GM23338 (cell line): ENCODE results near the gene RAP1B. TPM values are rescaled to one million over a fixed set of nuclear protein-coding genes. Genes with fewer than 3 reads are reported as not detected.

Experiments
- ATAC-seq: fragments of 200-7000 bp; cut with Tn5 transposase; 3 replicates; pipeline ENCODE4 v1.9.1; 2020
- DNase-seq: peaks from one replicate; pipeline ENCODE4 v3.0.0-alpha.2; 2015; ENCODE audit warnings: low spot score
- H2AFZ ChIP-seq: fragments of 200-600 bp; sonication (generic); 2 replicates; pipeline ENCODE4 v1.8.0; 2016; ENCODE audit warnings: antibody characterized with exemption, mild to moderate bottlenecking, moderate library complexity
- H3F3A ChIP-seq: fragments of 200-600 bp; sonication (generic); replicated peaks from 2 replicates; pipeline ENCODE4 v1.8.0; 2017; ENCODE audit warnings: antibody characterized with exemption, mixed run types, low read depth
- H3K27ac ChIP-seq: fragments of 200-600 bp; sonication (generic); 2 replicates; pipeline ENCODE4 v1.6.1; 2016; ENCODE audit warnings: low read depth
- H3K27me3 ChIP-seq: fragments of 200-600 bp; sonication (generic); 2 replicates; pipeline ENCODE4 v1.8.0; 2016; ENCODE audit warnings: mild to moderate bottlenecking, mixed run types, moderate library complexity; ENCODE audit not compliant: insufficient read depth
- H3K36me3 ChIP-seq: fragments of 200-600 bp; sonication (generic); 2 replicates; pipeline ENCODE4 v1.8.0; 2016; ENCODE audit warnings: mild to moderate bottlenecking; ENCODE audit not compliant: insufficient read depth
- H3K4me1 ChIP-seq: fragments of 200-600 bp; sonication (generic); 2 replicates; pipeline ENCODE4 v1.8.0; 2016; ENCODE audit warnings: mild to moderate bottlenecking, moderate library complexity; ENCODE audit not compliant: insufficient read depth
- H3K4me2 ChIP-seq: fragments of 200-600 bp; sonication (generic); 2 replicates; pipeline ENCODE4 v1.7.1; 2017; ENCODE audit warnings: mixed run types
- H3K4me3 ChIP-seq: fragments of 200-600 bp; sonication (generic); 2 replicates; pipeline ENCODE4 v1.6.1; 2016; ENCODE audit warnings: mixed run types
- H3K79me2 ChIP-seq: fragments of 200-600 bp; sonication (generic); replicated peaks from 2 replicates; pipeline ENCODE4 v1.8.0; 2017; ENCODE audit warnings: mild to moderate bottlenecking; ENCODE audit not compliant: insufficient read depth
- H3K9me2 ChIP-seq: fragments of 200-600 bp; sonication (generic); 2 replicates; pipeline ENCODE4 v1.8.0; 2017; ENCODE audit not compliant: insufficient read depth
- H4K20me1 ChIP-seq: fragments of 200-600 bp; sonication (generic); replicated peaks from 2 replicates; pipeline ENCODE4 v1.8.0; 2017; ENCODE audit warnings: mild to moderate bottlenecking; ENCODE audit not compliant: insufficient read depth
- H3K27ac Mint-ChIP-seq: 2 replicates; pipeline ENCODE4 v1.8.0; 2020; ENCODE audit warnings: inconsistent platforms, mild to moderate bottlenecking, moderate library complexity, mixed read lengths
- H3K27me3 Mint-ChIP-seq: 3 replicates; pipeline ENCODE4 v1.8.0; 2022; ENCODE audit warnings: low read depth, mild to moderate bottlenecking, moderate library complexity, mixed read lengths, inconsistent platforms; ENCODE audit not compliant: insufficient read depth, poor library complexity
- H3K36me3 Mint-ChIP-seq: 3 replicates; pipeline ENCODE4 v1.8.0; 2021; ENCODE audit warnings: low read depth, mild to moderate bottlenecking, inconsistent platforms, moderate library complexity, mixed read lengths
- H3K4me1 Mint-ChIP-seq: 3 replicates; pipeline ENCODE4 v1.8.0; 2020; ENCODE audit warnings: mild to moderate bottlenecking, inconsistent platforms, mixed read lengths
- H3K4me3 Mint-ChIP-seq: 3 replicates; pipeline ENCODE4 v1.8.0; 2021; ENCODE audit warnings: moderate library complexity, mild to moderate bottlenecking, inconsistent platforms, mixed read lengths
- H3K9me3 Mint-ChIP-seq: 3 replicates; pipeline ENCODE4 v1.8.0; 2020; ENCODE audit warnings: moderate library complexity, mild to moderate bottlenecking, inconsistent platforms, mixed read lengths
- CREB1 ChIP-seq: fragments of 250-450 bp; sonication (Bioruptor Pico); IDR thresholded peaks from 2 replicates; pipeline ENCODE4 v1.5.0; 2020; ENCODE audit warnings: low read depth, mild to moderate bottlenecking, moderate library complexity
- EZH2phosphoT487 ChIP-seq: fragments of 200-600 bp; sonication (generic); IDR thresholded peaks from one replicate; pipeline ENCODE4 v1.8.1; 2018; ENCODE audit warnings: antibody characterized with exemption; ENCODE audit not compliant: unreplicated experiment
- NANOG ChIP-seq: IDR thresholded peaks from 2 replicates; pipeline ENCODE4 v1.6.1; 2016; ENCODE audit warnings: antibody characterized with exemption, borderline replicate concordance
- POLR2AphosphoS5 ChIP-seq: IDR thresholded peaks from 2 replicates; pipeline ENCODE4 v1.6.1; 2016; ENCODE audit warnings: antibody characterized with exemption, low read depth
- STAT1 ChIP-seq: IDR thresholded peaks from one replicate; pipeline ENCODE4 v1.6.1; 2016; ENCODE audit warnings: antibody characterized with exemption; ENCODE audit not compliant: unreplicated experiment
- polyA plus RNA-seq: library from polyadenylated mRNA; unstranded; fragments of >200 nt; fragmentation: Nextera tagmentation; extraction: Ambion mirVana; gene quantifications from 2 replicates; pipeline ENCODE4 v1.2.1, GENCODE V29; 2016
- total RNA-seq: library from RNA; depleted of rRNA; stranded (reverse); fragments of >200 nt; shearing (Covaris generic); gene quantifications from 2 replicates; pipeline ENCODE4 v1.2.3, GENCODE V29; 2014
- TF ChIP-seq, protein P1 (sequence below): IDR thresholded peaks from 2 replicates; pipeline ENCODE4 v1.6.1; 2016; ENCODE audit warnings: antibody characterized with exemption
- TF ChIP-seq, protein P2 (sequence below), 2 experiments: fragments of 200-600 bp in 1 of 2; sonication (generic) in 1 of 2; conservative IDR thresholded peaks; 2 replicates each; pipeline versions ENCODE4 v1.5.1 to v1.6.1; 2016 to 2017; ENCODE audit warnings: antibody characterized with exemption in 2 of 2, low read depth in 2 of 2, mild to moderate bottlenecking in 2 of 2, moderate library complexity in 1 of 2
- TF ChIP-seq, protein P3 (sequence below): fragments of 250-450 bp; sonication (Bioruptor Pico); IDR thresholded peaks from 2 replicates; pipeline ENCODE4 v1.5.0; 2020; ENCODE audit warnings: mild to moderate bottlenecking, moderate library complexity

The RAP1B gene
- total and polyA plus RNA-seq, 2 experiments from 2014 or later, result 90.6 to 128 TPM

DNA sequence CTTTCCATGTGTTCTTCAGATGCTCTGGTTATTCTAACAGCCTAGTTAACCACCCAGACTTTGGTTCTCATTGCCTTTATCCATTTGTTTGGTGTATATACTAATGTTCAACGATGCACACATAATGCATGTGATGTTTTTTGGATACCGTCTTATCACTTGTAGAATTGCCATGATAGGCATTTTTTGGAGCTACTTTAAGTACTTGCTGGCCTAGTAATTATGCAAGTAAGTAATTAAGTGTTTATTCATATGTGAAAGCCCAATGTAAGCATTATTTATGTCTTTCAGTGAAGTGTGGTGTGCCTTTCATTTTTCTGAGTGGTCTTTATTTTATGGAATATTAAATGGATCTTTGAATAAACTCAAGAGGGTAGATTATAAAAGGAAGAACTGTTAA lies 14.2 kb downstream of the RAP1B start:
- H3K36me3 ChIP-seq, result peaks cover 4% of the 10 kb centered on the region; the same call in 1 of the 2 replicates
- no peak overlapping the region for H2AFZ ChIP-seq
- peaks cover 29% of the 10 kb centered on the region for H3K4me1 Mint-ChIP-seq
- H3K36me3 Mint-ChIP-seq, result peaks cover 41% of the 10 kb centered on the region
- H3K4me3 Mint-ChIP-seq, result no peak overlapping the region
- TF ChIP-seq, protein P1, sequence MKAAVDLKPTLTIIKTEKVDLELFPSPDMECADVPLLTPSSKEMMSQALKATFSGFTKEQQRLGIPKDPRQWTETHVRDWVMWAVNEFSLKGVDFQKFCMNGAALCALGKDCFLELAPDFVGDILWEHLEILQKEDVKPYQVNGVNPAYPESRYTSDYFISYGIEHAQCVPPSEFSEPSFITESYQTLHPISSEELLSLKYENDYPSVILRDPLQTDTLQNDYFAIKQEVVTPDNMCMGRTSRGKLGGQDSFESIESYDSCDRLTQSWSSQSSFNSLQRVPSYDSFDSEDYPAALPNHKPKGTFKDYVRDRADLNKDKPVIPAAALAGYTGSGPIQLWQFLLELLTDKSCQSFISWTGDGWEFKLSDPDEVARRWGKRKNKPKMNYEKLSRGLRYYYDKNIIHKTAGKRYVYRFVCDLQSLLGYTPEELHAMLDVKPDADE, result no peak
- TF ChIP-seq NANOG (no peak), POLR2AphosphoS5 (no peak), STAT1 (no peak), CREB1 (CRISPR knock-in tag) (no peak), EZH2phosphoT487 (no peak)
- TF ChIP-seq, protein P2, sequence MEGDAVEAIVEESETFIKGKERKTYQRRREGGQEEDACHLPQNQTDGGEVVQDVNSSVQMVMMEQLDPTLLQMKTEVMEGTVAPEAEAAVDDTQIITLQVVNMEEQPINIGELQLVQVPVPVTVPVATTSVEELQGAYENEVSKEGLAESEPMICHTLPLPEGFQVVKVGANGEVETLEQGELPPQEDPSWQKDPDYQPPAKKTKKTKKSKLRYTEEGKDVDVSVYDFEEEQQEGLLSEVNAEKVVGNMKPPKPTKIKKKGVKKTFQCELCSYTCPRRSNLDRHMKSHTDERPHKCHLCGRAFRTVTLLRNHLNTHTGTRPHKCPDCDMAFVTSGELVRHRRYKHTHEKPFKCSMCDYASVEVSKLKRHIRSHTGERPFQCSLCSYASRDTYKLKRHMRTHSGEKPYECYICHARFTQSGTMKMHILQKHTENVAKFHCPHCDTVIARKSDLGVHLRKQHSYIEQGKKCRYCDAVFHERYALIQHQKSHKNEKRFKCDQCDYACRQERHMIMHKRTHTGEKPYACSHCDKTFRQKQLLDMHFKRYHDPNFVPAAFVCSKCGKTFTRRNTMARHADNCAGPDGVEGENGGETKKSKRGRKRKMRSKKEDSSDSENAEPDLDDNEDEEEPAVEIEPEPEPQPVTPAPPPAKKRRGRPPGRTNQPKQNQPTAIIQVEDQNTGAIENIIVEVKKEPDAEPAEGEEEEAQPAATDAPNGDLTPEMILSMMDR (conservative IDR thresholded peaks at IDR 0.05; ENCODE audit: low read depth in 2 of 2), result no peak
- TF ChIP-seq, protein P3, sequence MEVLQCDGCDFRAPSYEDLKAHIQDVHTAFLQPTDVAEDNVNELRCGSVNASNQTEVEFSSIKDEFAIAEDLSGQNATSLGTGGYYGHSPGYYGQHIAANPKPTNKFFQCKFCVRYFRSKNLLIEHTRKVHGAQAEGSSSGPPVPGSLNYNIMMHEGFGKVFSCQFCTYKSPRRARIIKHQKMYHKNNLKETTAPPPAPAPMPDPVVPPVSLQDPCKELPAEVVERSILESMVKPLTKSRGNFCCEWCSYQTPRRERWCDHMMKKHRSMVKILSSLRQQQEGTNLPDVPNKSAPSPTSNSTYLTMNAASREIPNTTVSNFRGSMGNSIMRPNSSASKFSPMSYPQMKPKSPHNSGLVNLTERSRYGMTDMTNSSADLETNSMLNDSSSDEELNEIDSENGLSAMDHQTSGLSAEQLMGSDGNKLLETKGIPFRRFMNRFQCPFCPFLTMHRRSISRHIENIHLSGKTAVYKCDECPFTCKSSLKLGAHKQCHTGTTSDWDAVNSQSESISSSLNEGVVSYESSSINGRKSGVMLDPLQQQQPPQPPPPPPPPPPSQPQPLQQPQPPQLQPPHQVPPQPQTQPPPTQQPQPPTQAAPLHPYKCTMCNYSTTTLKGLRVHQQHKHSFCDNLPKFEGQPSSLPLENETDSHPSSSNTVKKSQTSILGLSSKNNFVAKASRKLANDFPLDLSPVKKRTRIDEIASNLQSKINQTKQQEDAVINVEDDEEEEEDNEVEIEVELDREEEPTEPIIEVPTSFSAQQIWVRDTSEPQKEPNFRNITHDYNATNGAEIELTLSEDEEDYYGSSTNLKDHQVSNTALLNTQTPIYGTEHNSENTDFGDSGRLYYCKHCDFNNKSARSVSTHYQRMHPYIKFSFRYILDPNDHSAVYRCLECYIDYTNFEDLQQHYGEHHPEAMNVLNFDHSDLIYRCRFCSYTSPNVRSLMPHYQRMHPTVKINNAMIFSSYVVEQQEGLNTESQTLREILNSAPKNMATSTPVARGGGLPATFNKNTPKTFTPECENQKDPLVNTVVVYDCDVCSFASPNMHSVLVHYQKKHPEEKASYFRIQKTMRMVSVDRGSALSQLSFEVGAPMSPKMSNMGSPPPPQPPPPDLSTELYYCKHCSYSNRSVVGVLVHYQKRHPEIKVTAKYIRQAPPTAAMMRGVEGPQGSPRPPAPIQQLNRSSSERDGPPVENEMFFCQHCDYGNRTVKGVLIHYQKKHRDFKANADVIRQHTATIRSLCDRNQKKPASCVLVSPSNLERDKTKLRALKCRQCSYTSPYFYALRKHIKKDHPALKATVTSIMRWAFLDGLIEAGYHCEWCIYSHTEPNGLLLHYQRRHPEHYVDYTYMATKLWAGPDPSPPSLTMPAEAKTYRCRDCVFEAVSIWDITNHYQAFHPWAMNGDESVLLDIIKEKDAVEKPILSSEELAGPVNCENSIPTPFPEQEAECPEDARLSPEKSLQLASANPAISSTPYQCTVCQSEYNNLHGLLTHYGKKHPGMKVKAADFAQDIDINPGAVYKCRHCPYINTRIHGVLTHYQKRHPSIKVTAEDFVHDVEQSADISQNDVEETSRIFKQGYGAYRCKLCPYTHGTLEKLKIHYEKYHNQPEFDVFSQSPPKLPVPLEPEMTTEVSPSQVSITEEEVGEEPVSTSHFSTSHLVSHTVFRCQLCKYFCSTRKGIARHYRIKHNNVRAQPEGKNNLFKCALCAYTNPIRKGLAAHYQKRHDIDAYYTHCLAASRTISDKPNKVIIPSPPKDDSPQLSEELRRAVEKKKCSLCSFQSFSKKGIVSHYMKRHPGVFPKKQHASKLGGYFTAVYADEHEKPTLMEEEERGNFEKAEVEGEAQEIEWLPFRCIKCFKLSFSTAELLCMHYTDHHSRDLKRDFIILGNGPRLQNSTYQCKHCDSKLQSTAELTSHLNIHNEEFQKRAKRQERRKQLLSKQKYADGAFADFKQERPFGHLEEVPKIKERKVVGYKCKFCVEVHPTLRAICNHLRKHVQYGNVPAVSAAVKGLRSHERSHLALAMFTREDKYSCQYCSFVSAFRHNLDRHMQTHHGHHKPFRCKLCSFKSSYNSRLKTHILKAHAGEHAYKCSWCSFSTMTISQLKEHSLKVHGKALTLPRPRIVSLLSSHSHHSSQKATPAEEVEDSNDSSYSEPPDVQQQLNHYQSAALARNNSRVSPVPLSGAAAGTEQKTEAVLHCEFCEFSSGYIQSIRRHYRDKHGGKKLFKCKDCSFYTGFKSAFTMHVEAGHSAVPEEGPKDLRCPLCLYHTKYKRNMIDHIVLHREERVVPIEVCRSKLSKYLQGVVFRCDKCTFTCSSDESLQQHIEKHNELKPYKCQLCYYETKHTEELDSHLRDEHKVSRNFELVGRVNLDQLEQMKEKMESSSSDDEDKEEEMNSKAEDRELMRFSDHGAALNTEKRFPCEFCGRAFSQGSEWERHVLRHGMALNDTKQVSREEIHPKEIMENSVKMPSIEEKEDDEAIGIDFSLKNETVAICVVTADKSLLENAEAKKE (CRISPR knock-in tag), result no peak
- H3K27ac ChIP-seq, result no peak overlapping the region
- H3K9me2 ChIP-seq, result no peaks in the 10 kb centered on the region
- no peak overlapping the region for H3K4me3 ChIP-seq
- no peak for DNase-seq
- H3K27me3 ChIP-seq, result no peaks in the 10 kb centered on the region
- no peak overlapping the region for H3K4me2 ChIP-seq
- peaks cover 26% of the 10 kb centered on the region for H4K20me1 ChIP-seq
- no peak overlapping the region for H3K27ac Mint-ChIP-seq
- H3K4me1 ChIP-seq, result peaks cover 25% of the 10 kb centered on the region
- peaks cover 3% of the 10 kb centered on the region for H3K27me3 Mint-ChIP-seq
- H3F3A ChIP-seq, result no peaks in the 10 kb centered on the region
- ATAC-seq, result no peak
- peaks cover 100% of the 10 kb centered on the region for H3K79me2 ChIP-seq
- peaks cover 11% of the 10 kb centered on the region for H3K9me3 Mint-ChIP-seq
